K562 (cell line): ENCODE results near the gene CLASP1. TPM values are rescaled to one million over a fixed set of nuclear protein-coding genes. Genes with fewer than 3 reads are reported as not detected.
A peak's percentile ranks its signal among the peaks of the same experiment; 100 is the strongest.

ENCODE experiments used
- ATAC-seq: fragments of 200-7000 bp; cut with Tn5 transposase; 3 replicates; pipeline ENCODE4 v1.9.1; 2020; ENCODE audit warnings: moderate library complexity
- BruUV-seq: library from RNA; stranded (reverse); fragments of 400-500 nt; replicated peaks from 2 replicates; lab custom pipeline; 2021; lab: Mats Ljungman, UMichigan
- CTCF ChIA-PET: fragments of 300-600 bp; formaldehyde crosslinking; extraction: SDS; loops from one replicate; lab custom pipeline; 2021; ENCODE audit warnings: low intra/inter-chr PET ratio; lab: Yijun Ruan, JAX
- POLR2A ChIA-PET: fragments of 300-600, 350-650 bp; sonication (Branson Sonifier 250); formaldehyde crosslinking; extraction: SDS; loops from one replicate; lab custom pipeline; 2021; ENCODE audit warnings: antibody characterized with exemption, inconsistent platforms; lab: Yijun Ruan, JAX
- DNase-seq, 4 experiments: peaks; one replicate each; pipeline versions ENCODE4 v3.0.0 to v3.0.0-alpha.2; 2011 to 2018; ENCODE audit warnings: low spot score in 3 of 4, mixed read lengths in 3 of 4; ENCODE audit errors: extremely low read depth in 1 of 4
- FAIRE-seq: peaks from 2 replicates; lab custom pipeline; 2011; peaks lifted over from hg19 to GRCh38; lab: Jason Lieb, UNC
- H2AFZ ChIP-seq: 2 replicates; pipeline ENCODE4 v1.6.0; 2011; ENCODE audit warnings: low read depth, low read length, control low read depth, inconsistent platforms
- H3K27ac ChIP-seq: fragments of 200-600 bp; 3 replicates; pipeline ENCODE4 v1.8.0; 2011; ENCODE audit warnings: low read depth, mild to moderate bottlenecking, control low read depth, inconsistent platforms, low read length, moderate library complexity, mixed read lengths; ENCODE audit errors: extremely low read depth
- H3K27me3 ChIP-seq, 2 experiments: fragments of 300-600 bp in 1 of 2; 2 replicates in 1 of 2; 3 replicates in 1 of 2; pipeline versions ENCODE4 v1.6.0 to v1.8.0; 2011; ENCODE audit warnings: inconsistent platforms in 2 of 2, low read length in 2 of 2, mild to moderate bottlenecking in 1 of 2, mixed read lengths in 1 of 2, moderate library complexity in 1 of 2; ENCODE audit not compliant: control insufficient read depth in 2 of 2, insufficient read depth in 2 of 2
- H3K36me3 ChIP-seq: fragments of 300-600 bp; 3 replicates; pipeline ENCODE4 v1.8.0; 2011; ENCODE audit warnings: mild to moderate bottlenecking, low read length, inconsistent platforms; ENCODE audit not compliant: control insufficient read depth, insufficient read depth
- H3K4me1 ChIP-seq, 2 experiments: fragments of 200-600 bp in 1 of 2; replicated peaks in 1 of 2; 2 replicates in 1 of 2; 3 replicates in 1 of 2; pipeline versions ENCODE4 v1.5.1 to v1.8.0; 2011; ENCODE audit warnings: inconsistent platforms in 2 of 2, low read length in 2 of 2, mild to moderate bottlenecking in 1 of 2, mixed read lengths in 1 of 2, moderate library complexity in 1 of 2; ENCODE audit not compliant: control insufficient read depth in 2 of 2, insufficient read depth in 2 of 2
- H3K4me2 ChIP-seq: 2 replicates; pipeline ENCODE4 v1.6.1; 2011; ENCODE audit warnings: low read length, control low read depth, inconsistent platforms, mixed read lengths; ENCODE audit not compliant: insufficient read depth
- H3K4me3 ChIP-seq: fragments of 200-600 bp; sonication (generic), shearing (Covaris generic); 2 replicates; pipeline ENCODE4 v1.5.1; 2016; ENCODE audit warnings: control low read depth, inconsistent platforms
- H3K79me2 ChIP-seq: fragments of 200-600 bp; 3 replicates; pipeline ENCODE4 v1.8.0; 2011; ENCODE audit warnings: low read length, inconsistent platforms; ENCODE audit not compliant: control insufficient read depth, insufficient read depth
- H3K9ac ChIP-seq, 2 experiments: 2 replicates each; pipeline versions ENCODE4 v1.6.0 to v1.6.1; 2011; ENCODE audit warnings: low read depth in 2 of 2, low read length in 2 of 2, control low read depth in 1 of 2, inconsistent platforms in 1 of 2, mild to moderate bottlenecking in 1 of 2, mixed read lengths in 1 of 2; ENCODE audit not compliant: insufficient read depth in 1 of 2
- H3K9me1 ChIP-seq: one replicate; pipeline ENCODE4 v1.6.0; 2011; ENCODE audit warnings: inconsistent platforms, mild to moderate bottlenecking, low read length, moderate library complexity; ENCODE audit not compliant: control insufficient read depth, insufficient read depth
- H3K9me3 ChIP-seq: replicated peaks from 2 replicates; pipeline ENCODE4 v1.5.1; 2011; ENCODE audit warnings: low read depth, low read length, inconsistent platforms; ENCODE audit not compliant: control insufficient read depth, insufficient read depth
- H4K20me1 ChIP-seq: replicated peaks from 2 replicates; pipeline ENCODE4 v1.6.1; 2011; ENCODE audit warnings: low read length, inconsistent platforms, mixed read lengths; ENCODE audit not compliant: control insufficient read depth, insufficient read depth
- PKNOX1 ChIP-seq: fragments of 450-650 bp; IDR thresholded peaks from 2 replicates; pipeline ENCODE4 v1.6.1; 2016
- WGBS: fragments of 100-300 bp; shearing (Covaris generic); methylation state at CpG from one replicate; pipeline ENCODE4 v1.1.6; 2016; ENCODE audit warnings: low coverage, mixed read lengths; ENCODE audit not compliant: insufficient coverage; ENCODE audit errors: missing lambda C conversion rate; 5-methylcytosine and 5-hydroxymethylcytosine counted together
- in situ Hi-C: fragments of 300-500 bp; cut with MboI; formaldehyde crosslinking; loops from 4 replicates; pipeline ENCODE4 v1.15.0; 2018; ENCODE audit warnings: inconsistent platforms, mixed read lengths
- intact Hi-C: fragments of 100-400 bp; cut with micrococcal nuclease; formaldehyde crosslinking; loops from 2 replicates; pipeline ENCODE4 v1.14.2; 2022
- polyA plus RNA-seq, 8 experiments: library from polyadenylated mRNA; depleted of rRNA in 4 of 8; stranded (reverse) in 5 of 8; unstranded in 3 of 8; fragments of >200 nt; fragmentation: Nextera tagmentation in 2 of 8; fragmentation: Illumina TruSeq in 1 of 8; extraction: Ambion mirVana in 2 of 8; extraction: Trizol in 1 of 8; gene quantifications; 2 replicates each; pipeline versions ENCODE4 v1.2.1 to v1.2.3, GENCODE V29; 2011 to 2014; ENCODE audit warnings: inconsistent platforms in 1 of 8, missing spikeins in 1 of 8
- total RNA-seq, 7 experiments: library from RNA; depleted of rRNA in 6 of 7; stranded (reverse); fragments of >200 nt in 6 of 7; fragmentation: Illumina TruSeq in 2 of 7; extraction: Trizol in 2 of 7; gene quantifications; 2 replicates each; pipeline versions ENCODE4 v1.2.1 to v1.2.3, GENCODE V29; 2011 to 2021; ENCODE audit warnings: low replicate concordance in 1 of 7
- TF ChIP-seq, protein P1 (sequence below): fragments of 450-650 bp; IDR thresholded peaks from 2 replicates; pipeline ENCODE4 v1.6.1; 2016; ENCODE audit warnings: mild to moderate bottlenecking, moderate library complexity

The CLASP1 gene
- total and polyA plus RNA-seq, 9 of the 15 experiments (the other 6 are each of a cell fraction or from before 2014, with no cell fraction given), result 1.7 to 40.3 (median 20.7) TPM

DNA sequence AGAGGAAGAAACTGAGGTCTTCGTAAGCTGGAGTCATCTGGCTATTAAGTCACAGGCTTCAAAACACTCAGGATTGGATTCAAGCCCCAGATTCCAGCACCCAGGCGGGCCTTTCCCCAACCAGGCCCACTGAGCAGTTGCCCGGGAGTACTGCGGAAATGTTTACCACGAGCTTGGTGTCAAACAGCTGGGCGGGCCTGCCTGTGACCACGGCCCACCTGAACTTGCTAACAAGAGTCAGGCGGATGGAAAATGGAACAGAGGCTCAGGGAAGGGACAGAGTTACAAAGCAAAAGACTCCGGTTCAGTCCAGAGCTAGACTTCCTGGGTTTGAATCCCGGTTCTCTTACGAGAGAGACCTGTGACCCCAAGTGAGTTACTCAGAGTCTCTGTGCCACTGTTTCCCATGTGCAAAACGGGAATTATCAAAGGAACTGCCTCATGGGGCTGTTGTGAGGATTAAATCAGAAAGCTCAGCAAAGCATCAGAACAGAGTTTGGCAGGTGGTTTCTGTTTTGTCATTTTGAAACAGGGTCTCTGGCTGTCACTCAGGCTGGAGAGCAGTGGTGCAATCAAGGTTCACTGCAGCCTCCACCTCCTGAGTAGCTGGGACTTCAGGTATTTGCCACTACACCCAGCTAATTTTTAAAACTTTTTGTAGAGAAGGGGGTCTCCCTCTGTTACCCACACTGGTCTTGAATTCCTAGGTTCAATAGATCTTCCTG, 315.3 kb downstream of the CLASP1 start:
- BruUV-seq, result no TSS peak
- CTCF ChIA-PET, result no interaction called here

More for the DNA sequence above, 315.3 kb downstream of the CLASP1 start:
- H2AFZ ChIP-seq, result no peak overlapping the region
- no peaks in the 10 kb centered on the region for H3K9me1 ChIP-seq
- H3K27ac ChIP-seq, result no peak overlapping the region
- H3K27me3 ChIP-seq, result peaks cover 22 to 59% of the 10 kb centered on the region in 2 experiments
- no peaks in the 10 kb centered on the region for H3K79me2 ChIP-seq
- in situ Hi-C loops (loop anchor here (25.0 kb wide), 1 partner anchor 647 kb away; no protein-coding TSS in a partner anchor), intact Hi-C loops (no loop called here)
- peak; percentile 53; the same call in 1 of the 2 replicates for TF ChIP-seq PKNOX1
- TF ChIP-seq, protein P1, sequence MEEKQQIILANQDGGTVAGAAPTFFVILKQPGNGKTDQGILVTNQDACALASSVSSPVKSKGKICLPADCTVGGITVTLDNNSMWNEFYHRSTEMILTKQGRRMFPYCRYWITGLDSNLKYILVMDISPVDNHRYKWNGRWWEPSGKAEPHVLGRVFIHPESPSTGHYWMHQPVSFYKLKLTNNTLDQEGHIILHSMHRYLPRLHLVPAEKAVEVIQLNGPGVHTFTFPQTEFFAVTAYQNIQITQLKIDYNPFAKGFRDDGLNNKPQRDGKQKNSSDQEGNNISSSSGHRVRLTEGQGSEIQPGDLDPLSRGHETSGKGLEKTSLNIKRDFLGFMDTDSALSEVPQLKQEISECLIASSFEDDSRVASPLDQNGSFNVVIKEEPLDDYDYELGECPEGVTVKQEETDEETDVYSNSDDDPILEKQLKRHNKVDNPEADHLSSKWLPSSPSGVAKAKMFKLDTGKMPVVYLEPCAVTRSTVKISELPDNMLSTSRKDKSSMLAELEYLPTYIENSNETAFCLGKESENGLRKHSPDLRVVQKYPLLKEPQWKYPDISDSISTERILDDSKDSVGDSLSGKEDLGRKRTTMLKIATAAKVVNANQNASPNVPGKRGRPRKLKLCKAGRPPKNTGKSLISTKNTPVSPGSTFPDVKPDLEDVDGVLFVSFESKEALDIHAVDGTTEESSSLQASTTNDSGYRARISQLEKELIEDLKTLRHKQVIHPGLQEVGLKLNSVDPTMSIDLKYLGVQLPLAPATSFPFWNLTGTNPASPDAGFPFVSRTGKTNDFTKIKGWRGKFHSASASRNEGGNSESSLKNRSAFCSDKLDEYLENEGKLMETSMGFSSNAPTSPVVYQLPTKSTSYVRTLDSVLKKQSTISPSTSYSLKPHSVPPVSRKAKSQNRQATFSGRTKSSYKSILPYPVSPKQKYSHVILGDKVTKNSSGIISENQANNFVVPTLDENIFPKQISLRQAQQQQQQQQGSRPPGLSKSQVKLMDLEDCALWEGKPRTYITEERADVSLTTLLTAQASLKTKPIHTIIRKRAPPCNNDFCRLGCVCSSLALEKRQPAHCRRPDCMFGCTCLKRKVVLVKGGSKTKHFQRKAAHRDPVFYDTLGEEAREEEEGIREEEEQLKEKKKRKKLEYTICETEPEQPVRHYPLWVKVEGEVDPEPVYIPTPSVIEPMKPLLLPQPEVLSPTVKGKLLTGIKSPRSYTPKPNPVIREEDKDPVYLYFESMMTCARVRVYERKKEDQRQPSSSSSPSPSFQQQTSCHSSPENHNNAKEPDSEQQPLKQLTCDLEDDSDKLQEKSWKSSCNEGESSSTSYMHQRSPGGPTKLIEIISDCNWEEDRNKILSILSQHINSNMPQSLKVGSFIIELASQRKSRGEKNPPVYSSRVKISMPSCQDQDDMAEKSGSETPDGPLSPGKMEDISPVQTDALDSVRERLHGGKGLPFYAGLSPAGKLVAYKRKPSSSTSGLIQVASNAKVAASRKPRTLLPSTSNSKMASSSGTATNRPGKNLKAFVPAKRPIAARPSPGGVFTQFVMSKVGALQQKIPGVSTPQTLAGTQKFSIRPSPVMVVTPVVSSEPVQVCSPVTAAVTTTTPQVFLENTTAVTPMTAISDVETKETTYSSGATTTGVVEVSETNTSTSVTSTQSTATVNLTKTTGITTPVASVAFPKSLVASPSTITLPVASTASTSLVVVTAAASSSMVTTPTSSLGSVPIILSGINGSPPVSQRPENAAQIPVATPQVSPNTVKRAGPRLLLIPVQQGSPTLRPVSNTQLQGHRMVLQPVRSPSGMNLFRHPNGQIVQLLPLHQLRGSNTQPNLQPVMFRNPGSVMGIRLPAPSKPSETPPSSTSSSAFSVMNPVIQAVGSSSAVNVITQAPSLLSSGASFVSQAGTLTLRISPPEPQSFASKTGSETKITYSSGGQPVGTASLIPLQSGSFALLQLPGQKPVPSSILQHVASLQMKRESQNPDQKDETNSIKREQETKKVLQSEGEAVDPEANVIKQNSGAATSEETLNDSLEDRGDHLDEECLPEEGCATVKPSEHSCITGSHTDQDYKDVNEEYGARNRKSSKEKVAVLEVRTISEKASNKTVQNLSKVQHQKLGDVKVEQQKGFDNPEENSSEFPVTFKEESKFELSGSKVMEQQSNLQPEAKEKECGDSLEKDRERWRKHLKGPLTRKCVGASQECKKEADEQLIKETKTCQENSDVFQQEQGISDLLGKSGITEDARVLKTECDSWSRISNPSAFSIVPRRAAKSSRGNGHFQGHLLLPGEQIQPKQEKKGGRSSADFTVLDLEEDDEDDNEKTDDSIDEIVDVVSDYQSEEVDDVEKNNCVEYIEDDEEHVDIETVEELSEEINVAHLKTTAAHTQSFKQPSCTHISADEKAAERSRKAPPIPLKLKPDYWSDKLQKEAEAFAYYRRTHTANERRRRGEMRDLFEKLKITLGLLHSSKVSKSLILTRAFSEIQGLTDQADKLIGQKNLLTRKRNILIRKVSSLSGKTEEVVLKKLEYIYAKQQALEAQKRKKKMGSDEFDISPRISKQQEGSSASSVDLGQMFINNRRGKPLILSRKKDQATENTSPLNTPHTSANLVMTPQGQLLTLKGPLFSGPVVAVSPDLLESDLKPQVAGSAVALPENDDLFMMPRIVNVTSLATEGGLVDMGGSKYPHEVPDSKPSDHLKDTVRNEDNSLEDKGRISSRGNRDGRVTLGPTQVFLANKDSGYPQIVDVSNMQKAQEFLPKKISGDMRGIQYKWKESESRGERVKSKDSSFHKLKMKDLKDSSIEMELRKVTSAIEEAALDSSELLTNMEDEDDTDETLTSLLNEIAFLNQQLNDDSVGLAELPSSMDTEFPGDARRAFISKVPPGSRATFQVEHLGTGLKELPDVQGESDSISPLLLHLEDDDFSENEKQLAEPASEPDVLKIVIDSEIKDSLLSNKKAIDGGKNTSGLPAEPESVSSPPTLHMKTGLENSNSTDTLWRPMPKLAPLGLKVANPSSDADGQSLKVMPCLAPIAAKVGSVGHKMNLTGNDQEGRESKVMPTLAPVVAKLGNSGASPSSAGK, result no peak
- H3K4me1 ChIP-seq, result peaks cover 0 to 8% of the 10 kb centered on the region in 2 experiments; a peak in 1 of 5 replicates
- ATAC-seq (no peak), DNase-seq (no peak), FAIRE-seq (peak; percentile 35)
- 0 out of 2 replicates have a peak, but pooled peaks cover 5% of the 10 kb centered on the region for H4K20me1 ChIP-seq
- POLR2A ChIA-PET, result interaction anchor here (0.7 to 1.5 kb wide), 3 partner anchors 12 to 39 kb away, joined by 3 read pairs; no protein-coding TSS in a partner anchor
- H3K9ac ChIP-seq, result no peak overlapping the region
- WGBS, result 22% methylated on average over 12 of the region's 12 CpGs
- H3K36me3 ChIP-seq, result no peaks in the 10 kb centered on the region; the same call in 2 of the 3 replicates
- H3K4me3 ChIP-seq, result no peak overlapping the region
- no peak overlapping the region for H3K4me2 ChIP-seq
- H3K9me3 ChIP-seq, result no peaks in the 10 kb centered on the region
